ENCODE measurements around the gene PLA2G4F. TPM values are rescaled to one million over a fixed set of nuclear protein-coding genes. Genes with fewer than 3 reads are reported as not detected.

Gene PLA2G4F
- total and polyA plus RNA-seq, 10 of the 15 experiments (the other 5 are each of a cell fraction or from before 2014, with no cell fraction given), result not detected

DNA sequence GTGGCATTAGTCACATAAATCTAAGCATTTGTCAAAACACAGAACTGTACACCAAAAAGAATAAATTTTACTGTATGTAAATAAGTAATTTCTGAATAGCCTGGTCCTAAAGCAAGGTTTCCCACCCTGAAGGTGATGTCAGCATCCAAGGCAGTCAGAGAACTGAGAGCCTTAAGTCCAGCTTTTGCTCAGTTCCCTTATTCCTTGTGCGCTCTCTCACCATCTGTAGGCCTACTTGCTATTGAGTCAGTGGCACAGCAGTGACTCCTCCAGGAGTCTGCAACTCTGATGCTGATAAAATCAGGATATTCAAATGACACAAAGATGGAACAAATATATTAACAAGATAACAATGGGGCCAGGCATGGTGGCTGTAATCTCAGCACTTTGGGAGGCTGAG lies 29.4 kb upstream of the PLA2G4F start:
- ChIA-PET SMC1A (ENCODE audit: uncharacterized antibody, unreplicated experiment) (no interaction called here), POLR2A (no interaction called here), RAD21 (ENCODE audit: unreplicated experiment) (no interaction called here), CTCF (no interaction called here)
- H3K9me3 ChIP-seq (replicated peaks; ENCODE audit: control insufficient read depth, insufficient read depth, low read length), result no peaks in the 10 kb centered on the region
- ATAC-seq (no peak), DNase-seq (ENCODE audit: low read depth, low spot score) (no peak), FAIRE-seq (no peak)
- intact Hi-C loops (cut with micrococcal nuclease; ENCODE audit: unreplicated experiment) (no loop called here), in situ Hi-C loops (cut with MboI) (no loop called here)
- no peak overlapping the region for H2AFZ ChIP-seq (ENCODE audit: control insufficient read depth, low read depth, low read length)
- WGBS (ENCODE audit: insufficient coverage, insufficient replicate concordance, low lambda C conversion rate, missing lambda C conversion rate), result 100% methylated on average over 1 of the region's 1 CpG
- BruUV-seq (replicated peaks), result no TSS peak
- H3K36me3 ChIP-seq (ENCODE audit: control insufficient read depth in 2 of 2, insufficient read depth in 2 of 2, low read length in 1 of 2), result peaks cover 7 to 36% of the 10 kb centered on the region in 2 experiments
- no peak overlapping the region for H3K4me2 ChIP-seq (ENCODE audit: control insufficient read depth, insufficient read depth)
- peaks cover 10% of the 10 kb centered on the region for H3K4me1 ChIP-seq (ENCODE audit: control insufficient read depth, insufficient read depth, low read length)
- H3K79me2 ChIP-seq (ENCODE audit: control insufficient read depth, insufficient read depth, low read length), result no peaks in the 10 kb centered on the region
- H3K9ac ChIP-seq (ENCODE audit: control insufficient read depth, insufficient read depth, low read length), result no peak overlapping the region
- H4K20me1 ChIP-seq (ENCODE audit: control insufficient read depth, insufficient read depth), result no peaks in the 10 kb centered on the region
- H3K27me3 ChIP-seq (replicated peaks in 1 of 2; ENCODE audit: control insufficient read depth in 2 of 2, insufficient read depth in 2 of 2, low read length in 1 of 2), result no peaks in the 10 kb centered on the region
- H3K27ac ChIP-seq (ENCODE audit: control insufficient read depth, insufficient read depth), result no peak overlapping the region
- no peak overlapping the region for H3K4me3 ChIP-seq
- TF ChIP-seq RB1 (IDR thresholded peaks at IDR 0.05; ENCODE audit: borderline replicate concordance) (no peak), MTA2 (IDR thresholded peaks at IDR 0.05; ENCODE audit: low read depth) (no peak), RAD21 (IDR thresholded peaks at IDR 0.05; ENCODE audit: insufficient read depth, low read depth, low read length) (no peak), CBX3 (IDR thresholded peaks at IDR 0.05; ENCODE audit: borderline replicate concordance, low read depth) (no peak), EP300 (IDR thresholded peaks at IDR 0.05; ENCODE audit: borderline replicate concordance in 1 of 2, control insufficient read depth in 1 of 2, low read depth in 2 of 2, low read length in 2 of 2) (no peak), TBL1XR1 (IDR thresholded peaks at IDR 0.05; ENCODE audit: low read depth, low read length) (no peak), TCF3 (IDR thresholded peaks at IDR 0.05; ENCODE audit: borderline replicate concordance, insufficient read depth, low read depth, low read length) (no peak), MTA3 (IDR thresholded peaks at IDR 0.05; ENCODE audit: borderline replicate concordance, low read length) (no peak), ASH2L (IDR thresholded peaks at IDR 0.05; ENCODE audit: borderline replicate concordance, low read depth) (no peak)
- TF ChIP-seq, protein P1, sequence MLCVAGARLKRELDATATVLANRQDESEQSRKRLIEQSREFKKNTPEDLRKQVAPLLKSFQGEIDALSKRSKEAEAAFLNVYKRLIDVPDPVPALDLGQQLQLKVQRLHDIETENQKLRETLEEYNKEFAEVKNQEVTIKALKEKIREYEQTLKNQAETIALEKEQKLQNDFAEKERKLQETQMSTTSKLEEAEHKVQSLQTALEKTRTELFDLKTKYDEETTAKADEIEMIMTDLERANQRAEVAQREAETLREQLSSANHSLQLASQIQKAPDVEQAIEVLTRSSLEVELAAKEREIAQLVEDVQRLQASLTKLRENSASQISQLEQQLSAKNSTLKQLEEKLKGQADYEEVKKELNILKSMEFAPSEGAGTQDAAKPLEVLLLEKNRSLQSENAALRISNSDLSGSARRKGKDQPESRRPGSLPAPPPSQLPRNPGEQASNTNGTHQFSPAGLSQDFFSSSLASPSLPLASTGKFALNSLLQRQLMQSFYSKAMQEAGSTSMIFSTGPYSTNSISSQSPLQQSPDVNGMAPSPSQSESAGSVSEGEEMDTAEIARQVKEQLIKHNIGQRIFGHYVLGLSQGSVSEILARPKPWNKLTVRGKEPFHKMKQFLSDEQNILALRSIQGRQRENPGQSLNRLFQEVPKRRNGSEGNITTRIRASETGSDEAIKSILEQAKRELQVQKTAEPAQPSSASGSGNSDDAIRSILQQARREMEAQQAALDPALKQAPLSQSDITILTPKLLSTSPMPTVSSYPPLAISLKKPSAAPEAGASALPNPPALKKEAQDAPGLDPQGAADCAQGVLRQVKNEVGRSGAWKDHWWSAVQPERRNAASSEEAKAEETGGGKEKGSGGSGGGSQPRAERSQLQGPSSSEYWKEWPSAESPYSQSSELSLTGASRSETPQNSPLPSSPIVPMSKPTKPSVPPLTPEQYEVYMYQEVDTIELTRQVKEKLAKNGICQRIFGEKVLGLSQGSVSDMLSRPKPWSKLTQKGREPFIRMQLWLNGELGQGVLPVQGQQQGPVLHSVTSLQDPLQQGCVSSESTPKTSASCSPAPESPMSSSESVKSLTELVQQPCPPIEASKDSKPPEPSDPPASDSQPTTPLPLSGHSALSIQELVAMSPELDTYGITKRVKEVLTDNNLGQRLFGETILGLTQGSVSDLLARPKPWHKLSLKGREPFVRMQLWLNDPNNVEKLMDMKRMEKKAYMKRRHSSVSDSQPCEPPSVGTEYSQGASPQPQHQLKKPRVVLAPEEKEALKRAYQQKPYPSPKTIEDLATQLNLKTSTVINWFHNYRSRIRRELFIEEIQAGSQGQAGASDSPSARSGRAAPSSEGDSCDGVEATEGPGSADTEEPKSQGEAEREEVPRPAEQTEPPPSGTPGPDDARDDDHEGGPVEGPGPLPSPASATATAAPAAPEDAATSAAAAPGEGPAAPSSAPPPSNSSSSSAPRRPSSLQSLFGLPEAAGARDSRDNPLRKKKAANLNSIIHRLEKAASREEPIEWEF (IDR thresholded peaks at IDR 0.05; ENCODE audit: insufficient replicate concordance, low read depth, low read length), result no peak
- TF ChIP-seq, protein P2, sequence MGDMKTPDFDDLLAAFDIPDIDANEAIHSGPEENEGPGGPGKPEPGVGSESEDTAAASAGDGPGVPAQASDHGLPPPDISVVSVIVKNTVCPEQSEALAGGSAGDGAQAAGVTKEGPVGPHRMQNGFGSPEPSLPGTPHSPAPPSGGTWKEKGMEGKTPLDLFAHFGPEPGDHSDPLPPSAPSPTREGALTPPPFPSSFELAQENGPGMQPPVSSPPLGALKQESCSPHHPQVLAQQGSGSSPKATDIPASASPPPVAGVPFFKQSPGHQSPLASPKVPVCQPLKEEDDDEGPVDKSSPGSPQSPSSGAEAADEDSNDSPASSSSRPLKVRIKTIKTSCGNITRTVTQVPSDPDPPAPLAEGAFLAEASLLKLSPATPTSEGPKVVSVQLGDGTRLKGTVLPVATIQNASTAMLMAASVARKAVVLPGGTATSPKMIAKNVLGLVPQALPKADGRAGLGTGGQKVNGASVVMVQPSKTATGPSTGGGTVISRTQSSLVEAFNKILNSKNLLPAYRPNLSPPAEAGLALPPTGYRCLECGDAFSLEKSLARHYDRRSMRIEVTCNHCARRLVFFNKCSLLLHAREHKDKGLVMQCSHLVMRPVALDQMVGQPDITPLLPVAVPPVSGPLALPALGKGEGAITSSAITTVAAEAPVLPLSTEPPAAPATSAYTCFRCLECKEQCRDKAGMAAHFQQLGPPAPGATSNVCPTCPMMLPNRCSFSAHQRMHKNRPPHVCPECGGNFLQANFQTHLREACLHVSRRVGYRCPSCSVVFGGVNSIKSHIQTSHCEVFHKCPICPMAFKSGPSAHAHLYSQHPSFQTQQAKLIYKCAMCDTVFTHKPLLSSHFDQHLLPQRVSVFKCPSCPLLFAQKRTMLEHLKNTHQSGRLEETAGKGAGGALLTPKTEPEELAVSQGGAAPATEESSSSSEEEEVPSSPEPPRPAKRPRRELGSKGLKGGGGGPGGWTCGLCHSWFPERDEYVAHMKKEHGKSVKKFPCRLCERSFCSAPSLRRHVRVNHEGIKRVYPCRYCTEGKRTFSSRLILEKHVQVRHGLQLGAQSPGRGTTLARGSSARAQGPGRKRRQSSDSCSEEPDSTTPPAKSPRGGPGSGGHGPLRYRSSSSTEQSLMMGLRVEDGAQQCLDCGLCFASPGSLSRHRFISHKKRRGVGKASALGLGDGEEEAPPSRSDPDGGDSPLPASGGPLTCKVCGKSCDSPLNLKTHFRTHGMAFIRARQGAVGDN (IDR thresholded peaks at IDR 0.05), result no peak

Measured in GM12878 (cell line).